Glutamatergic neuron (in vitro differentiated cells): Measurements from ENCODE around the gene SUN5. TPM values are rescaled to one million over a fixed set of nuclear protein-coding genes. Genes with fewer than 3 reads are reported as not detected.

Source experiments
- DNase-seq: peaks from one replicate; pipeline ENCODE4 v3.0.0; 2022
- H3K27ac Mint-ChIP-seq: one replicate; pipeline ENCODE4 v1.8.0; 2020; ENCODE audit warnings: mild to moderate bottlenecking, mixed read lengths, inconsistent platforms; ENCODE audit not compliant: unreplicated experiment
- H3K27me3 Mint-ChIP-seq: one replicate; pipeline ENCODE4 v1.8.0; 2020; ENCODE audit warnings: mild to moderate bottlenecking, moderate library complexity, mixed read lengths, inconsistent platforms; ENCODE audit not compliant: unreplicated experiment
- H3K36me3 Mint-ChIP-seq: one replicate; pipeline ENCODE4 v1.8.0; 2020; ENCODE audit warnings: mild to moderate bottlenecking, mixed read lengths, inconsistent platforms; ENCODE audit not compliant: unreplicated experiment
- H3K4me1 Mint-ChIP-seq: one replicate; pipeline ENCODE4 v1.8.0; 2020; ENCODE audit warnings: mild to moderate bottlenecking, low read depth, mixed read lengths, inconsistent platforms; ENCODE audit not compliant: unreplicated experiment
- H3K4me3 Mint-ChIP-seq: one replicate; pipeline ENCODE4 v1.8.0; 2020; ENCODE audit warnings: mild to moderate bottlenecking, mixed read lengths, inconsistent platforms; ENCODE audit not compliant: unreplicated experiment
- H3K9me3 Mint-ChIP-seq: one replicate; pipeline ENCODE4 v1.8.0; 2020; ENCODE audit warnings: mild to moderate bottlenecking, moderate library complexity, mixed read lengths, inconsistent platforms; ENCODE audit not compliant: unreplicated experiment
- total RNA-seq: library from RNA; stranded (reverse); fragmentation: NEBNext Ultra II Directional; extraction: Animal tissue kit (Norgen Biotek cat#: 25700); gene quantifications from one replicate; pipeline ENCODE4 v1.2.1, GENCODE V29; 2021; ENCODE audit not compliant: unreplicated experiment
- TF ChIP-seq, protein P1 (sequence below): fragments of 200-600 bp; sonication (generic); IDR thresholded peaks from one replicate; pipeline ENCODE4 v1.5.0; 2021; ENCODE audit not compliant: partially characterized antibody, unreplicated experiment

SUN5 gene
- total RNA-seq, 1 donor from 2014 or later: not detected

GRCh38 chr20:33043731-33044181 lies 39.5 kb upstream of the SUN5 start:
- peaks cover 25% of the 10 kb centered on the region for H3K36me3 Mint-ChIP-seq

DNA sequence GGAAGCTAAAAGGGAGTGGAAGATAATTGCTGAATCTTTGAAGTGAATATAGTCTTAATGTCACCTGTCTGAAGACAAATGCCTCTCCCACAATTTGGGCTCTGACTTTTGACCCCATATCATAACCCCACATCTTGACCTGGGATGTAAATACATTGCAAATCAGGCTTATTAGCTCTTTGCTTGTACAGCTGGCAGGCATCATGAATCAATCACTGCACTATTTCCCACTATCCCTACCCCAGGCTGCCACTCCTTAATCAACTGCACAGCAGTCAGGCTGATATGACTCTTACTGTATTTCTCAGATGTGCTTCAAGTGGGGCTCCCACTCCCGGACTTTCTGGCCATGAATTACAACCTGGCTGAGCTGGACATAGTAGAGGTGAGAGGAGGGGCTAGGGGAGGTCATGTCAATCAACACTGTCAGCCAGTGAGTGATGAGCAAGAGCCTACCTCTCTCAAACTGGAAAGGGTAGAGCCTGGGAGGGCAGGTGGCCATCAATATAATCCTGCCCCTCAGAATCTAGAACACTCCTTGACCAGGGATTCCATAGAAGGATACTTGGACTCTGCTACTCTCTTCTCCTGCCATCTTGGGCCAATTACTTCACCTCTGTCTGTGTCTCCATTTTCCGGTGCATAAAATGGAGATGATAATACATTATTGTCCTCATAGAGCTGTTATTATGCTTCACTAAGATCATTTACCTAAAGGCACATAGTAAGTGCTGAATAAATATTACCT lies 38.9 kb upstream of the SUN5 start:
- peaks cover 27% of the 10 kb centered on the region for H3K36me3 Mint-ChIP-seq
- no peak overlapping the region for H3K4me3 Mint-ChIP-seq
- peak overlapping the region; percentile 40 for H3K27ac Mint-ChIP-seq
- DNase-seq: no peak
- peaks cover 9% of the 10 kb centered on the region for H3K27me3 Mint-ChIP-seq
- TF ChIP-seq, protein P1, sequence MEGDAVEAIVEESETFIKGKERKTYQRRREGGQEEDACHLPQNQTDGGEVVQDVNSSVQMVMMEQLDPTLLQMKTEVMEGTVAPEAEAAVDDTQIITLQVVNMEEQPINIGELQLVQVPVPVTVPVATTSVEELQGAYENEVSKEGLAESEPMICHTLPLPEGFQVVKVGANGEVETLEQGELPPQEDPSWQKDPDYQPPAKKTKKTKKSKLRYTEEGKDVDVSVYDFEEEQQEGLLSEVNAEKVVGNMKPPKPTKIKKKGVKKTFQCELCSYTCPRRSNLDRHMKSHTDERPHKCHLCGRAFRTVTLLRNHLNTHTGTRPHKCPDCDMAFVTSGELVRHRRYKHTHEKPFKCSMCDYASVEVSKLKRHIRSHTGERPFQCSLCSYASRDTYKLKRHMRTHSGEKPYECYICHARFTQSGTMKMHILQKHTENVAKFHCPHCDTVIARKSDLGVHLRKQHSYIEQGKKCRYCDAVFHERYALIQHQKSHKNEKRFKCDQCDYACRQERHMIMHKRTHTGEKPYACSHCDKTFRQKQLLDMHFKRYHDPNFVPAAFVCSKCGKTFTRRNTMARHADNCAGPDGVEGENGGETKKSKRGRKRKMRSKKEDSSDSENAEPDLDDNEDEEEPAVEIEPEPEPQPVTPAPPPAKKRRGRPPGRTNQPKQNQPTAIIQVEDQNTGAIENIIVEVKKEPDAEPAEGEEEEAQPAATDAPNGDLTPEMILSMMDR: no peak
- H3K4me1 Mint-ChIP-seq: peaks cover 14% of the 10 kb centered on the region
- peaks cover 10% of the 10 kb centered on the region for H3K9me3 Mint-ChIP-seq

More at GRCh38 chr20:33043731-33044181, 39.5 kb upstream of the SUN5 start:
- H3K27me3 Mint-ChIP-seq: peaks cover 8% of the 10 kb centered on the region
- no peak overlapping the region for H3K27ac Mint-ChIP-seq
- H3K4me1 Mint-ChIP-seq: peaks cover 14% of the 10 kb centered on the region
- no peak overlapping the region for H3K4me3 Mint-ChIP-seq
- DNase-seq: no peak
- peaks cover 8% of the 10 kb centered on the region for H3K9me3 Mint-ChIP-seq
- TF ChIP-seq, protein P1: no peak

GRCh38 chr20:33042430-33042829 lies 38.2 kb upstream of the SUN5 start:
- Mint-ChIP-seq H3K27ac (no peak overlapping the region), H3K9me3 (peaks cover 10% of the 10 kb centered on the region)

GRCh38 chr20:33038243-33038642 lies 34.0 kb upstream of the SUN5 start:
- Mint-ChIP-seq H3K27ac (no peak overlapping the region), H3K27me3 (peaks cover 10% of the 10 kb centered on the region), H3K4me3 (no peak overlapping the region), H3K4me1 (peaks cover 14% of the 10 kb centered on the region), H3K9me3 (peaks cover 10% of the 10 kb centered on the region), H3K36me3 (peaks cover 15% of the 10 kb centered on the region)
- DNase-seq: no peak
- TF ChIP-seq, protein P1: no peak

More at GRCh38 chr20:33042430-33042829, 38.2 kb upstream of the SUN5 start:
- Mint-ChIP-seq H3K4me3 (no peak overlapping the region), H3K27me3 (peaks cover 13% of the 10 kb centered on the region), H3K36me3 (peaks cover 33% of the 10 kb centered on the region), H3K4me1 (peaks cover 14% of the 10 kb centered on the region)
- TF ChIP-seq, protein P1: no peak
- DNase-seq: no peak

GRCh38 chr20:33037456-33037855 lies 33.2 kb upstream of the SUN5 start:
- H3K4me3 Mint-ChIP-seq: no peak overlapping the region
- TF ChIP-seq, protein P1: no peak
- peaks cover 11% of the 10 kb centered on the region for H3K27me3 Mint-ChIP-seq
- DNase-seq: no peak
- H3K9me3 Mint-ChIP-seq: peaks cover 10% of the 10 kb centered on the region
- peaks cover 18% of the 10 kb centered on the region for H3K36me3 Mint-ChIP-seq
- H3K4me1 Mint-ChIP-seq: peaks cover 10% of the 10 kb centered on the region
- no peak overlapping the region for H3K27ac Mint-ChIP-seq
